ENCODE results near the gene AGBL4.

AGBL4 gene

DNA sequence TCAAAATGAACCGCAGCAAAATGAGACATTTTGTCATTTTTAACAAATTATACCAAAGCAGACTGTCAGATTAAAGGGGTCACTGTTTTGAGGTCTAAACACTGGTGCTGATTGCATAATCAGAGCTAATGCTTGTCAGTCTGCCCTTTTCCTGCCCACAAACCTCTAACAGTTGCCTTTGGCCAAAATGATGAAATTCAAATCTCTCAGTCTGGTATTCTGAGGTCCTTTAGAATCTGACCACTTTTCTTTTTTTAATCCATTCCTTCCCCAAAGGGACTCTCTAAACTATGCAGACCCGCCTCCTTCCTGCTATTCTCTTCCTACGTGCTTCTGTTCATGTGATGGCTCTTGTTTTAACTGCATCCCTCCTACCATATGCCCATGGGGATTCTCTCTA is 1406.5 kb downstream of the AGBL4 start:
- no peak for DNase-seq

GRCh38 chr1:48616710-48617109 is 1407.0 kb downstream of the AGBL4 start:
- DNase-seq, result no peak

DNA sequence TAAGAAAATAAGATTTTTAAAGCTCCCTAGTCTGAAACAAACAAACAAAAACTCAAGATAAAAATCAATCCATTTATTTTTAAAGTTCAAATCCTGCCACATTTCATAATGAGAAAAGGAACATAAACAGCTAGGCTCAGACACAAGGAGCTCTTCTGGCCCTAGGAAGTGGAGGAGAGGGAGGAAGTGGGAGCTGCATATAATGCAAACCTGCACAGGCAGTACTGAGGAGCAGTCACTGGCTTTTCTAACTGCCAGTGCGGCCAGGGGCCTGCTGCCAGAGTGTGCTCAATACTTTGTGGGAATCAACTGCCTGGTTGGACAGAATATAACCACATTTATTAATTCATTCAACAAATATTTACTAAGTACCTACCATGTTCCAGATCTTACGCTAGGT is 1411.9 kb downstream of the AGBL4 start:
- no peak for DNase-seq

DNA sequence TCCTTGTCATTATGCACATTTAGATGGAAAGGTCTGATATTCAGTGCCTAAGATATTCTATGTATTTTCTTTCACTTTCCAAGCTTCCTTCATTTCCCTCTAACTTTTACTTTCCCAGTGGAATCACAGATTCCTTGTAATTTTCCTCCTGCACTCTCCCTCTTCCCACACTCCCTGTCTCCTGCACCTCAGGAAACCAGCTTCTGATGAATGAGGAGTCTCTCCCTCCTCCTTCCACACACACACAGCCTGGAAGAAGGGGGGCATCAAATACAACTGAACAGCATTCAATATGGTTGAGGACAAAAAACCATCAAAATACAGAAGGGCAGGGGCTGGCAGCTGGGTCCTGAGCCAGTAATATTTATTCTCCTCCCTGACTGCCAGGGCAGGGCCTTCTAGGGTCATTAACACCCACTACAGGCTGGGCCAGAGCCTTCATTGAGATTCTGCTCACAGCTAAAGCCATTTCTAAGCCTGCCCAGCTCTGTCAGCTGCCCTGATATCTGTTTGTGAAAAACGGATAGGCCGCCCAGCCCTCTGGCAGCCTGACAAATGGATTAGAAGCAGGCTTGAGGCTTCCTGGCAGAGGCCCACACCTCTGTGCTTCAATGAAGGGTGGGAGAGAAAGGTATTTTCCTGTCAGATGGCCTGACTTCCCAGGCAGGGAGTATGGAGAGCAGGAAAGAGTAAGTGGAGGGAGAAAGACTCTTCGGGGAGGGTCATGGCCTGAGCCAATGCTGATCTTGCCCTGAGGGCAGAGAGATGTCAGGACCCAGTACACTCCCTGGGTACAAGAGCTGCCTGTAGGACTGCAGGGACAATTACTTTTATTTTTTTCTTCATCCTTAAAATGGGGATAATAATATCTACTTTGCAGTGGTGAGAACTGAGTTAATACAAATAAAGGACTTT is 1412.9 kb downstream of the AGBL4 start:
- no peak for DNase-seq

GRCh38 chr1:48608882-48609281 is 1414.9 kb downstream of the AGBL4 start:
- DNase-seq, result no peak

GRCh38 chr1:48603222-48603621 is 1420.5 kb downstream of the AGBL4 start:
- no peak for DNase-seq

DNA sequence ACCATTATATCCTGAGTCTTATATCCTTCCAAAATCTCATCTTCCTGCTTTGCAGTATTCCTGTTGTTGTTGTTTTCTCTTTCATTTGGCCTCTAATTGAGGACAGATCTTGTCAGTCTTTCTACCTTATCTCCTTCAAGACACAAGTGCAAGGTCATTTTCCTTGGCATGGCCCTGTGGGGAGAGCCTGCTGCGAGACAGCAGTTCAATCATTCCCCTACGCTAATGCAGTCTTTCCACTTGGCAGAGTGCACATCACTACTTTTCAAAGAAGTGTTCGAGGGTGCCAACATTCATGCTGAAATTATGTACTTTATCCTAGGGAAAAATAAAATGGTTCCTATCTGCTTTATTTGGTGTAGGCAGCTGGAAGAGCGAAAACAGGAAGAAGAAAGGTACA is 1421.4 kb downstream of the AGBL4 start:
- no peak for DNase-seq

GRCh38 chr1:48600182-48600581 is 1423.6 kb downstream of the AGBL4 start:
- no peak for DNase-seq

DNA sequence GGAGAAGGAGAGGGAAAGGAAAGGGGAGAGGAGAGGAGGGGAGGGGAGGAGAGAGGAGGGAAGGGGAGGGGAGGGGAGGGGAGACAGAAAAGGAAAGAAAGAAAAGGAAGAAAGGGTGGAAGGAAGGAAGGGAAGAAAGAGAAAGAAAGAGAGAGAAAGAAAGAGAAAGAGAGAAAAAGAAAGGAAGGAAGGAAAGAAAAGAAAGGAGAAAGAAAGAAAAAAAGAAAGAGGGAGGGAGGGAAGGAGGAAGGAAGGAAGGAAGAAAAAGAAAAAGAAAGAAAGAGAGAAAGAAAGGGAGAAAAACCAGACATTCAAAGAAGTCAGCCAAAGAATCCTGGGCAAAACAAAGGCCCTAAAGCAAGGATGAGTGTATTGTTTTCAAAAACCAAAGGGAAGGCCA is 1426.1 kb downstream of the AGBL4 start:
- DNase-seq, result no peak

- DNase-seq, result no peak
These were observed 1427.7 kb downstream of the AGBL4 start for GRCh38 chr1:48596046-48596445.

DNA sequence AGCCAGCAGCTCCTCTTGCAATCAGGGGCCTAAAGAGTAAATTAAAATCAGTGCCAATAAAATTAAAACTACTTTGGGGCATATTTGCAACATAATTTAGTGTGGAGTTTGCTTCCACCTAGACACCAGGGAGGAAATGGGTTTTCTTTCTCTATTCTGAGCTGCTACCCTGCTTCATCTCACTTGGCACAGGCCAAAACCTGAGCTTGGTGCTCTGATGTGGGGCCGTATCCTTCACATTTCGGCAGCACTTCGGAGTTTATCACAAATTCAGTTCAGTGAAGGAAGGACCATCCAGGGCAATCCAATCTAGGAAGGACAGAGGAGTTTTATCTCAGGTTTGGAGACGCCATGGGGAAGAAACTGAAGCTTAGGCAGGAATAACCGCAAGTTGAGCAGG is 1428.1 kb downstream of the AGBL4 start:
- DNase-seq, result no peak

- DNase-seq, result no peak
These were observed 1431.4 kb downstream of the AGBL4 start for GRCh38 chr1:48592330-48592729.

DNA sequence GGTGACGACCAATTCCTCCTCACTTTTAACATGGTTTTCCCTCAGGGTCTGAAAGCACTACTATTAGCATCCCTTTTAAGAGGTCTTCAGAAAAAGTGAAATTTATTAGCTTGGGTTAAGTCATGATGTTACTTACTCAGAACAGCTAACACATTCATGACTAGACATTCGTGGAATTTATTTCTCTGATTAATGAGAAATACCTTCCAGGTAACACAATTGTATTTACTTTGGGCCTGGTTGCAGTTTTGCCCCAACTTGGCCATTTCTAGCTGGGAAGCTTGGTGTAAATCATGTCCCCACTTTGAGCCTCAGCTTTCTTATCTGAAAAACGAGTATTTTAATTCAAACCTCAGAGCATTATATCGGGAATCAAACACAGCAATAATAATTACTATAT is 1432.6 kb downstream of the AGBL4 start:
- DNase-seq, result no peak

DNA sequence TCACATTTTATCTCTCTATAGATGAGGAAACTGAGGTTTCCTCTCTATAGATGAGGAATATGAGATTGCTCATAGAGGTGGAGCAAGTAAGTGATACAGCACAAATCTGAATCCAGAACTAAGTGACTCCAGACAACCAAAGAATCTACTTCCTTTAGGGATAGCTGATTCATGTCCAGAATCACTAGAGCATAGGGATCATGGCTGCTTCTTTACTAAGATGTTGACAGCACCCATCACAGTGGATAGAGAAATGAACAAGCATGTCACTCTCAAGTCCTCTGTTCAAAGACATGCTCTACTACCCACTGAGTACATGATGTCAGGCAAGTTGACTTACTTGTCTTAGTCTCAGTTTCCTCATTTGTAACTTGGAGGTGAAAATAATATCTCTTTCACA is 1435.7 kb downstream of the AGBL4 start:
- DNase-seq, result no peak

DNA sequence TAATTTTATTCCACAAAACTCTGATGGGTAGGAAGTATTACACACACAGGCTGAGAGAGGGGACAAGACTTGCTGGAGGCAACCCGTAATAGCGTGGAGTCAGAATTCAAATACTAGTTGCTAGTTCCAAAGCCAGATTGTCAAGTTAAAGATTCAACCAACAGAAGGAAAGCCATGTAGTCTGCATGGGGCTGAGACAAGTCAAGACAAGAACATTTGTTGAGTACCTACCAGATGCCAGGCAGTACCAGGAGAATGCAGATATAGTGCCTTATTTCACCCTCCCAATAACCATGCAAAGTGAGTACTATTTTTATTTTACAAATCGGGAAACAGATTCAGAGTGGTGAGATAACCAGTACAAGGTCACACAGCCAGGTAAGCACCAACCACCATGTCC is 1441.3 kb downstream of the AGBL4 start:
- DNase-seq, result no peak

GRCh38 chr1:48581270-48581669 is 1442.5 kb downstream of the AGBL4 start:
- DNase-seq, result no peak

GRCh38 chr1:48576565-48576964 is 1447.2 kb downstream of the AGBL4 start:
- DNase-seq, result no peak

GRCh38 chr1:48572646-48573258 is 1451.0 kb downstream of the AGBL4 start:
- DNase-seq, result no peak

- no peak for DNase-seq
These were observed 1451.6 kb downstream of the AGBL4 start for GRCh38 chr1:48572134-48572533.

DNA sequence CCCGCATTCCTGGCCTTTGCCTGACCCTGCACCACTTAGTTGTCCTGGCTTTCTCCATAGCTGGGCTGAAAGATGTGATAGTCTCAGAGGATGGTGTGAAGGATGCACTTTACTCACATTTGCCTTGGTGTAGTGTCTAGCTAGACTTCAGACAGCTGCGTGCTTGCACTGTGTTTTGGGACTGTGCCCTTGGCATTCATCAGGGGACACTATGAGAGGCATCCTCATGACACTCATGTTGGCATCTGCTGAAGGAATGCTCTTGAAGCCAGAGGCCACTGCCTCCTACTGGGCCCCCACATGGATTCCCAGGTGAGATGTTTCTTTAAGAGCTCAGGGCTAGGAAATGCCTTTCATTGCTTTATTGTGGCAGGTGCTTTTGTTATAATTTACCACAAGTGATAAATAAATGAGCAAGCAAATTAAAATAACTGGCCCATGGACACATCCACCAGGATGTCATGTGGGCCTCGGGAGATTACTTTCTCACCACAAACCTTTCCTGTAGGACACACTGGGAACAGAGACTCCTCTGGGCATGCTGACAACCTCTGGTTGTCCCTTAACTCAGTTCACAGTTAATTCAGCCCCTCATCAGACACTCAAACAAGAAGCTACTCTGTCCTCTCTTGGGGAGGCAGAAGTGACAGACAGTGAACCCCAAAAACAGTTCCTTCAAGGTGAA is 1452.3 kb downstream of the AGBL4 start:
- no peak for DNase-seq

DNA sequence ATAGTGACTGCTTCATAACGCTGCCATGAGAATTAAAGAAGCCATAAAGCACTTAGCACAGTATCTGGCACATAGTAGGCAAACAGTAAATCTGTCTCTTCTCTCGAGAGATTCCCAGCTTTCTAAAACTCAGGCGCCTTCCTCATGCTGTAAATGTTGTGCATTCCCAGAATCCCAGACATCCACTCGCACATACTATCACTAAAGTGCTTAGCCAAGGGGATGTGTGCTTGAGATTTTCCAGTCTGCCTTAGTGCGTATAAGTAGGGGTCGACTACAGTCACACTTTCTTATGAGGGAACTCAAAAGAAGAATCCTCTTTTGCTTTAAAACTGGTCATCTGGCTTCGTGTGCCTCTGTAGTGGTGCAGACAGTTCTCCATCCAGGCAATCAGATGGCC is 1453.2 kb downstream of the AGBL4 start:
- DNase-seq, result no peak

DNA sequence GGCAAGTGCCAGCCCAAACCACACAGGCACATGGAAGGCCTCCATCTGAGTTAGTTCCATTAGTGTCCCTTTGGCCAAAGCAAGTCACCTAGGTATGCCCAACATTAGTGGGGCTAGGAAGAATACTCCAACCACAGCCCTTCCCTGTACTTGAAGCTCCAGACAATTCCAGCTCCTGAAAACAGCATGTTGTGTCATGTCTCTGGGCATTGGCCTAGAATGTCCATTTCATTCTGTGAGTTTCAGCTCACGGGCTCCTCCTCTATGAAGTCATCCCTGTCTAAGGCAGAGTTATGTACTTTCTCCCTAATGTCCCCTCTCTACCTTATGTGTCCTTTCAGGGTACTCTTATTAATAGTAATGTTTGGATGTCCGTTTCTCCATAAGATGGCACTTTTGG is 1455.3 kb downstream of the AGBL4 start:
- no peak for DNase-seq

DNA sequence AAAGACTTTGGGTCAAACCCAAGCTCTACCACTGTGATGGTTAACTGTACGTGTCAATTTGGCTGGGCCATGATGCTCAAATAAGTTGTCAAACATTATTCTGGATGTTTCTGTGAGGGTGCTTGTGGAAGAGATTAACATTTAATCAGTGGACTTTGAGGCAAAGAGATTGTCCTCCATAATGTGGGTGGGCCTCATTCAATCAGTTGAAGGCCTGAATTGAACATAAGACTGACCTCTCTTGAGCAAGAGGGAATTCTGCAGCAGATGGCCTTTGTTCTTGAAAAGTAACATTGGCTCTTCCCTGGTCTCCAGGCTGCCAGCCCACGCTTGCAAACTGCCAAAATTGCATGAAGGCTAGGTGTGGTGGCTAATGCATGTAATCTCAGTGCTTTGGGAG is 1457.3 kb downstream of the AGBL4 start:
- no peak for DNase-seq

DNA sequence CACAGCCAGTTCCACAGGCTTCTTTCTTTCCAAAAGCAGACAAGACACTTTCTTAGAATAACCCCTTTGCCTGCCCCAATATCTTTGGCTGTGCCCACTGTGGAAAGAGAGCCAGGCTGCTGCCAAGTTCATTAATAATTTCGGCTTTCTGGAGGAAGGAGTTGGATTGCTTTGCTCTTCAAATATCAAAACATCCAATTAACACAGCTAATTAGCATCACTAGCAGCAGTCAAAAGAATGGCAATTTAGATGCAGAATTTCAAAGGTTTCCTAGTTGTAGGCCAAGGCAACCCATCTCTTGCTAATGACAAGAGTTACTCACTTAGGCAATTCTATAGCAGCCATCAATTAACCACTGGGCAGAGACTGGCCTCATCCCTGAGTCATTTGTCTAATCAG is 1460.7 kb downstream of the AGBL4 start:
- no peak for DNase-seq

Measured in stimulated activated CD4-positive, alpha-beta T cell treated with anti-CD3 and anti-CD28 coated beads, Interleukin-12 subunit alpha, Interleukin-12 subunit beta, amount 100 ng/mL, for 4 hours (primary cell).